Gastrocnemius medialis (tissue), 4 donors: ENCODE results near the gene HBM. TPM values are rescaled to one million over a fixed set of nuclear protein-coding genes. Genes with fewer than 3 reads are reported as not detected.

ENCODE experiments used
- ATAC-seq, 2 donors: fragments of 150-250 bp; one replicate each; pipeline ENCODE4 v1.9.1; 2016
- DNase-seq, 2 donors: peaks; one replicate each; pipeline ENCODE4 v3.0.0-alpha.2; 2019
- H3K27ac ChIP-seq, 4 donors: fragments of 200-600 bp; sonication (generic); 1 replicate in 1 of 4; 2 replicates in 3 of 4; pipeline ENCODE4 v1.5.1; 2016 to 2018; ENCODE audit warnings: mild to moderate bottlenecking in 2 of 4, moderate library complexity in 1 of 4
- H3K27me3 ChIP-seq, 3 donors: fragments of 200-600 bp; sonication (generic) in 2 of 3; 1 replicate in 1 of 3; 2 replicates in 2 of 3; pipeline versions ENCODE4 v1.5.1 to v1.6.0; 2016 to 2019; ENCODE audit warnings: mild to moderate bottlenecking in 1 of 3, moderate library complexity in 1 of 3
- H3K36me3 ChIP-seq, 2 donors: fragments of 200-600 bp; sonication (generic) in 1 of 2; one replicate each; pipeline ENCODE4 v1.5.1; 2017 to 2018
- H3K4me1 ChIP-seq, 2 donors: fragments of 200-600 bp; sonication (generic) in 1 of 2; one replicate each; pipeline ENCODE4 v1.5.1; 2016 to 2017; ENCODE audit warnings: mild to moderate bottlenecking in 2 of 2
- H3K4me3 ChIP-seq, 4 donors: fragments of 200-600 bp; sonication (generic) in 3 of 4; 1 replicate in 1 of 4; 2 replicates in 3 of 4; pipeline ENCODE4 v1.5.1; 2016 to 2019; ENCODE audit warnings: mild to moderate bottlenecking in 2 of 4
- H3K9me3 ChIP-seq, 3 donors: fragments of 200-600 bp; sonication (generic) in 2 of 3; 1 replicate in 1 of 3; 2 replicates in 2 of 3; pipeline ENCODE4 v1.5.1; 2016 to 2019
- POLR2A ChIP-seq, 2 donors: fragments of 450-650 bp; IDR thresholded peaks; one replicate each; pipeline ENCODE4 v1.6.1; 2017; ENCODE audit warnings: antibody characterized with exemption in 2 of 2, mild to moderate bottlenecking in 2 of 2, moderate library complexity in 2 of 2
- in situ Hi-C, 4 donors: fragments of 200-750 bp; cut with MboI; loops; one replicate each; pipeline versions ENCODE4 v1.15.0 to v1.8.0; 2017; ENCODE audit warnings: low sequenced_read_pairs in 4 of 4
- intact Hi-C: fragments of 100-400 bp; cut with DNase I; formaldehyde crosslinking; loops from one replicate; pipeline ENCODE4 v1.15.1; 2023; ENCODE audit warnings: low total_unique reads
- total RNA-seq, 4 donors: library from RNA; depleted of rRNA; stranded (reverse); fragments of >200 nt; gene quantifications; one replicate each; pipeline versions ENCODE4 v1.1.0 to v1.2.3, GENCODE V29; 2016
- TF ChIP-seq, protein P1 (sequence below), 5 experiments: fragments of 450-650 bp in 3 of 5; fragments of 200-600 bp in 2 of 5; sonication (generic) in 2 of 5; IDR thresholded peaks in 4 of 5; conservative IDR thresholded peaks in 1 of 5; 1 replicate in 4 of 5; 2 replicates in 1 of 5; pipeline ENCODE4 v1.5.1; 2016 to 2019; ENCODE audit warnings: antibody characterized with exemption in 5 of 5, mild to moderate bottlenecking in 3 of 5, moderate library complexity in 3 of 5

Gene HBM
- total RNA-seq, 4 donors from 2014 or later = not detected

DNA sequence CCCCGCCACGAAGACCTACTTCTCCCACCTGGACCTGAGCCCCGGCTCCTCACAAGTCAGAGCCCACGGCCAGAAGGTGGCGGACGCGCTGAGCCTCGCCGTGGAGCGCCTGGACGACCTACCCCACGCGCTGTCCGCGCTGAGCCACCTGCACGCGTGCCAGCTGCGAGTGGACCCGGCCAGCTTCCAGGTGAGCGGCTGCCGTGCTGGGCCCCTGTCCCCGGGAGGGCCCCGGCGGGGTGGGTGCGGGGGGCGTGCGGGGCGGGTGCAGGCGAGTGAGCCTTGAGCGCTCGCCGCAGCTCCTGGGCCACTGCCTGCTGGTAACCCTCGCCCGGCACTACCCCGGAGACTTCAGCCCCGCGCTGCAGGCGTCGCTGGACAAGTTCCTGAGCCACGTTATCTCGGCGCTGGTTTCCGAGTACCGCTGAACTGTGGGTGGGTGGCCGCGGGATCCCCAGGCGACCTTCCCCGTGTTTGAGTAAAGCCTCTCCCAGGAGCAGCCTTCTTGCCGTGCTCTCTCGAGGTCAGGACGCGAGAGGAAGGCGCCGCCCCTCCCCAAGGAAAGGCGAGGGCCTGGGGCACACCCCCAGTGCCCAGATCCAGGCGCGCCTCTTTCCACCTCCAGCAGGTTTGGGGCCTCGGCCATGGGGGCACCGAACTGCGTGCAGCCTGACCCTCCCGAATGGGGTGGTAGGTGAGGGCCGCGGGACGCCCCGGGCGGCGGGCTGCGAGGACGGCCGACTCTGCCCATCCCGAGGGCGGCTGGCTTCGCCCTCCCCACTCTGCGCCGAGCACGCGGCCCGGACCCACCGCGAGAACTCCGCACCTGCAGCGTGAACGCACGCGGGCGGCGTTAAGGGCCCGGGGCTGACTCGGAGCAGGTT, 15.1 kb downstream of the HBM start:
- peaks cover 8 to 10% of the 10 kb centered on the region in 2 donors for H3K4me1 ChIP-seq
- TF ChIP-seq, protein P1, sequence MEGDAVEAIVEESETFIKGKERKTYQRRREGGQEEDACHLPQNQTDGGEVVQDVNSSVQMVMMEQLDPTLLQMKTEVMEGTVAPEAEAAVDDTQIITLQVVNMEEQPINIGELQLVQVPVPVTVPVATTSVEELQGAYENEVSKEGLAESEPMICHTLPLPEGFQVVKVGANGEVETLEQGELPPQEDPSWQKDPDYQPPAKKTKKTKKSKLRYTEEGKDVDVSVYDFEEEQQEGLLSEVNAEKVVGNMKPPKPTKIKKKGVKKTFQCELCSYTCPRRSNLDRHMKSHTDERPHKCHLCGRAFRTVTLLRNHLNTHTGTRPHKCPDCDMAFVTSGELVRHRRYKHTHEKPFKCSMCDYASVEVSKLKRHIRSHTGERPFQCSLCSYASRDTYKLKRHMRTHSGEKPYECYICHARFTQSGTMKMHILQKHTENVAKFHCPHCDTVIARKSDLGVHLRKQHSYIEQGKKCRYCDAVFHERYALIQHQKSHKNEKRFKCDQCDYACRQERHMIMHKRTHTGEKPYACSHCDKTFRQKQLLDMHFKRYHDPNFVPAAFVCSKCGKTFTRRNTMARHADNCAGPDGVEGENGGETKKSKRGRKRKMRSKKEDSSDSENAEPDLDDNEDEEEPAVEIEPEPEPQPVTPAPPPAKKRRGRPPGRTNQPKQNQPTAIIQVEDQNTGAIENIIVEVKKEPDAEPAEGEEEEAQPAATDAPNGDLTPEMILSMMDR (IDR thresholded peaks at IDR 0.05 in 4 of 5, conservative IDR thresholded peaks at IDR 0.05 in 1 of 5) = no peak
- no peak for TF ChIP-seq POLR2A (IDR thresholded peaks at IDR 0.05)
- H3K27me3 ChIP-seq = peaks cover 40 to 44% (median 43%) of the 10 kb centered on the region in 3 donors
- in situ Hi-C loops = loop anchor here in 2 of 4 donors (5.0 kb wide), 1 partner anchor 74 kb away; no protein-coding TSS in a partner anchor
- no peaks in the 10 kb centered on the region for H3K36me3 ChIP-seq
- intact Hi-C loops = loop anchor here (2.0 kb wide), 1 partner anchor 74 kb away; no protein-coding TSS in a partner anchor
- ATAC-seq (peak; percentile 32 to 80), DNase-seq (peak in 1 of 2 donors; percentile 54)
- no peaks in the 10 kb centered on the region for H3K9me3 ChIP-seq
- H3K27ac ChIP-seq = no peak overlapping the region
- peak overlapping the region; percentile 6 to 52 (median 20) for H3K4me3 ChIP-seq

DNA sequence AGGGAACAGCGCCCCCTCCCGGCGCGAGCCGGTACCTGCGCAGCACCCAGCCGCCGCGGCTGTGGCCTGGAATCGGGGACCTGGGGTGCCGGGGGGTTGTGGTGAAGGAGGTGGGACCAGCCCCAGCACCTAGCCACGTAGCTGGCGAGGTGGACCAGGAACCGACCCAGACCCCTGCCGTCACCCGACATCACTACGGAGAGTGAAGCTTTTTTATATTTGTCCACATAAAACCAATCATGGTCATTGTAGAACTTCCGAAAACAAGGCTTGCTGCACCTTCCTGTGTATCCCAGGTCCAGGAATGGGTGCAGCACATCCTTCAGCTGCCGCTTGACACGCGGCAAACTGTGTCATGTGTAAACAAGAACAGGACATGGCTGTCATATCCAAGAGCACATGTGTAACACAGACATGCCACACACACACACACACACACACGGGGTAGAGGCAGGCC, 15.8 kb downstream of the HBM start:
- Histone ChIP-seq H3K9me3 (no peaks in the 10 kb centered on the region), H3K36me3 (no peaks in the 10 kb centered on the region), H3K4me3 (no peak overlapping the region), H3K27me3 (peaks cover 40 to 44% (median 43%) of the 10 kb centered on the region in 3 donors), H3K27ac (no peak overlapping the region), H3K4me1 (peaks cover 8 to 10% of the 10 kb centered on the region in 2 donors)
- in situ Hi-C loops = loop anchor here in 2 of 4 donors (5.0 kb wide), 1 partner anchor 74 kb away; no protein-coding TSS in a partner anchor
- ATAC-seq (peak; percentile 11 to 24), DNase-seq (peak in 1 of 2 donors; percentile 26)
- intact Hi-C loops = loop anchor here (2.0 kb wide), 1 partner anchor 75 kb away; no protein-coding TSS in a partner anchor
- TF ChIP-seq, protein P1 (IDR thresholded peaks at IDR 0.05 in 4 of 5, conservative IDR thresholded peaks at IDR 0.05 in 1 of 5) = peak; percentile 94 to 99 (median 94)
- no peak for TF ChIP-seq POLR2A (IDR thresholded peaks at IDR 0.05)

DNA sequence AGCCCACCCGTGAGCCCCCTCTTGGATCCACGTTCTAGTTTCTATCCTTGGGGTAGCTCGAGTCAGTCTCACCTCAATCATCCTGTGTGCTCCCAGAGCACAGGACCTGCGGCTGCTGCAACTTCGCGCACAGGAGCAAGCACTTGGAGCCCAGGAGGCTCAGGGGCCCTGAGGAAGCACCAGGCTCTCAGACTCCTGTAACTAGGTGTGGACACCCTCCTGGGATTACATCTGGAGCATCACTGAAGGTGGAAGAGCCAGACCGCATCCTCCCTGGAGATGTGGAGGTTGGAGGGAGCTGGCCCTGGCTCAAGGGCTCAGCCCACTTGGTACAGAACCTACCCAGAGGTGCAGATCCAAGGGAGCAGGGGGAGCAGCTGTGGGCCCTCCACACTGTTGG, 17.2 kb downstream of the HBM start:
- TF ChIP-seq, protein P1 (IDR thresholded peaks at IDR 0.05 in 4 of 5, conservative IDR thresholded peaks at IDR 0.05 in 1 of 5) = no peak
- TF ChIP-seq POLR2A (IDR thresholded peaks at IDR 0.05) = no peak
- intact Hi-C loops (no loop called here), in situ Hi-C loops (loop anchor here in 2 of 4 donors (5.0 kb wide), 1 partner anchor 76 kb away; no protein-coding TSS in a partner anchor)
- peaks cover 0 to 9% of the 10 kb centered on the region in 2 donors for H3K36me3 ChIP-seq
- no peak for DNase-seq
- peaks cover 8 to 10% of the 10 kb centered on the region in 2 donors for H3K4me1 ChIP-seq
- H3K27ac ChIP-seq = no peak overlapping the region
- H3K9me3 ChIP-seq = no peaks in the 10 kb centered on the region
- no peak overlapping the region for H3K4me3 ChIP-seq
- no peak for ATAC-seq
- peaks cover 30 to 33% (median 32%) of the 10 kb centered on the region in 3 donors for H3K27me3 ChIP-seq

DNA sequence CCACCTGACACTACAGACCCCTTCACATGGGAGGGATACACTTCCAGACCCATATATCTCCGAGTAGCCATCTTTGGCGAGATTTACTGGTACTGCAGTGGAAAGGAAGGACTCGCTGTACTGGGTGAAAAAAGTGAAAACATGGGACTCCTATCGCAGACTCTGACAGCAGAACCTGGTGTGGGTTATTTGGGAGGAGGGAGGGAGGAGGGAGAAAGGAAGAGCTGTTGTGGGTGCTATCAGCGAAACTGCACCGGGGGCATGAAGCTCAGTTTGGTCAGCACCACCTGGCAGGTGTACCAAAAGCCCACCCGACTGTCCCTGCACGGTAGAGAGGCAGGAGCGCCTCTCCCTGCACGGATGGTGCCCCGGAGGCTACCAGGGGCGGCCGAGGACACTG, 19.4 kb downstream of the HBM start:
- peaks cover 8 to 10% of the 10 kb centered on the region in 2 donors for H3K4me1 ChIP-seq
- no peak overlapping the region for H3K27ac ChIP-seq
- in situ Hi-C loops (no loop called here), intact Hi-C loops (no loop called here)
- ATAC-seq (no peak), DNase-seq (no peak)
- TF ChIP-seq POLR2A (IDR thresholded peaks at IDR 0.05) = no peak
- TF ChIP-seq, protein P1 (IDR thresholded peaks at IDR 0.05 in 4 of 5, conservative IDR thresholded peaks at IDR 0.05 in 1 of 5) = no peak
- no peaks in the 10 kb centered on the region for H3K9me3 ChIP-seq
- H3K27me3 ChIP-seq = peaks cover 9 to 11% (median 11%) of the 10 kb centered on the region in 3 donors
- no peak overlapping the region for H3K4me3 ChIP-seq
- peaks cover 8 to 28% of the 10 kb centered on the region in 2 donors for H3K36me3 ChIP-seq
